Measurements from ENCODE around the gene UVSSA. TPM values are rescaled to one million over a fixed set of nuclear protein-coding genes. Genes with fewer than 3 reads are reported as not detected.
"Not testable (repeated sequence)": the region's sequence is repeated elsewhere in the genome, so short reads cannot be mapped to it uniquely, and the experiment has no call there.

UVSSA gene
- total RNA-seq, 1 experiment from 2014 or later = 6.0 TPM

- DNase-seq (ENCODE audit: low read depth, low spot score); in situ Hi-C loops (cut with HindIII; ENCODE audit: low pct_unique_long_range_greater_than_20kb, low sequenced_read_pairs): not testable (repeated sequence)
These were observed 47.8 kb downstream of the UVSSA start for GRCh38 chr4:1394554-1395388.

- DNase-seq (ENCODE audit: low read depth, low spot score); in situ Hi-C loops (cut with HindIII; ENCODE audit: low pct_unique_long_range_greater_than_20kb, low sequenced_read_pairs): not testable (repeated sequence)
These were observed 48.4 kb downstream of the UVSSA start for GRCh38 chr4:1395389-1395820.

GRCh38 chr4:1395941-1396805 lies 49.2 kb downstream of the UVSSA start:
- DNase-seq (ENCODE audit: low read depth, low spot score) = no peak
- in situ Hi-C loops (cut with HindIII; ENCODE audit: low pct_unique_long_range_greater_than_20kb, low sequenced_read_pairs) = no loop called here

- in situ Hi-C loops (cut with HindIII; ENCODE audit: low pct_unique_long_range_greater_than_20kb, low sequenced_read_pairs) = no loop called here
- no peak for DNase-seq (ENCODE audit: low read depth, low spot score)
These were observed 49.9 kb downstream of the UVSSA start for GRCh38 chr4:1396806-1397455.

- DNase-seq (ENCODE audit: low read depth, low spot score) = no peak
- in situ Hi-C loops (cut with HindIII; ENCODE audit: low pct_unique_long_range_greater_than_20kb, low sequenced_read_pairs) = no loop called here
These were observed 51.9 kb downstream of the UVSSA start for GRCh38 chr4:1398681-1399507.

- DNase-seq (ENCODE audit: low read depth, low spot score) = no peak
- in situ Hi-C loops (cut with HindIII; ENCODE audit: low pct_unique_long_range_greater_than_20kb, low sequenced_read_pairs) = no loop called here
These were observed 52.6 kb downstream of the UVSSA start for GRCh38 chr4:1399508-1400190.

GRCh38 chr4:1400191-1400805 lies 53.3 kb downstream of the UVSSA start:
- in situ Hi-C loops (cut with HindIII; ENCODE audit: low pct_unique_long_range_greater_than_20kb, low sequenced_read_pairs) = no loop called here
- no peak for DNase-seq (ENCODE audit: low read depth, low spot score)

GRCh38 chr4:1400831-1401408 lies 53.9 kb downstream of the UVSSA start:
- in situ Hi-C loops (cut with HindIII; ENCODE audit: low pct_unique_long_range_greater_than_20kb, low sequenced_read_pairs) = no loop called here
- no peak for DNase-seq (ENCODE audit: low read depth, low spot score)

GRCh38 chr4:1401409-1402020 lies 54.5 kb downstream of the UVSSA start:
- DNase-seq (ENCODE audit: low read depth, low spot score) = no peak

GRCh38 chr4:1402021-1402515 lies 55.1 kb downstream of the UVSSA start:
- in situ Hi-C loops (cut with HindIII; ENCODE audit: low pct_unique_long_range_greater_than_20kb, low sequenced_read_pairs) = no loop called here
- DNase-seq (ENCODE audit: low read depth, low spot score) = no peak

More at GRCh38 chr4:1401409-1402020, 54.5 kb downstream of the UVSSA start:
- in situ Hi-C loops (cut with HindIII; ENCODE audit: low pct_unique_long_range_greater_than_20kb, low sequenced_read_pairs) = no loop called here

- in situ Hi-C loops (cut with HindIII; ENCODE audit: low pct_unique_long_range_greater_than_20kb, low sequenced_read_pairs) = no loop called here
These were observed 55.6 kb downstream of the UVSSA start for GRCh38 chr4:1402516-1403091.

GRCh38 chr4:1403177-1403583 lies 56.2 kb downstream of the UVSSA start:
- no peak for DNase-seq (ENCODE audit: low read depth, low spot score)
- in situ Hi-C loops (cut with HindIII; ENCODE audit: low pct_unique_long_range_greater_than_20kb, low sequenced_read_pairs) = no loop called here

More at GRCh38 chr4:1402516-1403091, 55.6 kb downstream of the UVSSA start:
- DNase-seq (ENCODE audit: low read depth, low spot score) = no peak

GRCh38 chr4:1403591-1404572 lies 56.9 kb downstream of the UVSSA start:
- in situ Hi-C loops (cut with HindIII; ENCODE audit: low pct_unique_long_range_greater_than_20kb, low sequenced_read_pairs) = no loop called here
- DNase-seq (ENCODE audit: low read depth, low spot score) = no peak

GRCh38 chr4:1404573-1405253 lies 57.7 kb downstream of the UVSSA start:
- in situ Hi-C loops (cut with HindIII; ENCODE audit: low pct_unique_long_range_greater_than_20kb, low sequenced_read_pairs) = no loop called here
- DNase-seq (ENCODE audit: low read depth, low spot score) = no peak
